HG03097 (cell line): Measurements from ENCODE around the gene CAPN7.

Source experiments
- ATAC-seq: cut with Tn5 transposase; IDR thresholded peaks from one replicate; pipeline ENCODE4 v1.9.1; 2021; ENCODE audit not compliant: unreplicated experiment, low FRiP score

CAPN7 gene

DNA sequence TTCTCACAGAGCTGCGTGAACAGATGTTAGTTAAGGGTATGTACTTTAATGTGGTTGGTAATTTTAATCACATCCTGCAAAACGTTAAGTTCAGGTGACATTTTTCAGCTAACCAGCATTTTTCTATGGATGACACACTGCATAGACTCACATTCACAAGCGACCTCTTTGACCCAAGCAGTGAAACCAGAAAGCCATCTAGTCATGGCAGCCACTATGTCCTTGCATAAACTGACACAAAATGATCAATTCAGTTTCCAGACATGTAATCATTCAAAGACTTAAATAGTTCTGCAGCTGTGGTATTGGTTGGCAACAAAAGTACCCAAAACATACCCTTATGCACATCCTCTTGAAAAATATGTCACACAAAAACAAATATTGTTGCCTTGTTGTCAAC is 7.4 kb upstream of the CAPN7 start:
- ATAC-seq = no peak

DNA sequence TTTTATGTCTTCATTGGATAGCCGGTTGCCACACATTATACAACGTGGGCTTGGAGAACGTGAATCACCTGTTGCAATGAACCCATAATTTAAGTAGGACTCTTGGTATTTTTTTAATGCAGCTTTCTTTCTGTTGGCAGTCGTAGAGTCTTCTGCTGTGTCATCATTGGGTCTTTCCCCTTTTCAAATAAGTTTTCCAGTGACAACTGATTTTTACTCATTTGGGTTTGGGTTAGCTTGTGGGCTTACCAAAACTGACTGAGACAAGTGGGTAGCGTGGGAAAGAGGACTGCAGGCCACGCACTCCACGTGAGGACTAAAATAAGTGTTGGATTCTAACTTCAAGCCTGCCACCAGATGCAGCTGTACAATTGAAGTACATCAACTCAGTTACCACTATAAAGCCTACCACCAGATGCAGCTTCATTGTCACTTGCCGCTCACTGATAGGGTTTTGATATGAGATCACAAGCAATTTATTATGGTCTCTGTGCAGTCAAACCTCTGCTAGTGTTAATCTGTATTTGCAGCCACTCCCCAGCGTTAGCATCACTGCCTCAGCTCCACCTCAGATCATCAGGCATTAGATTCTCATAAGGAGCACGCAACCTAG is 6.4 kb upstream of the CAPN7 start:
- no peak for ATAC-seq

DNA sequence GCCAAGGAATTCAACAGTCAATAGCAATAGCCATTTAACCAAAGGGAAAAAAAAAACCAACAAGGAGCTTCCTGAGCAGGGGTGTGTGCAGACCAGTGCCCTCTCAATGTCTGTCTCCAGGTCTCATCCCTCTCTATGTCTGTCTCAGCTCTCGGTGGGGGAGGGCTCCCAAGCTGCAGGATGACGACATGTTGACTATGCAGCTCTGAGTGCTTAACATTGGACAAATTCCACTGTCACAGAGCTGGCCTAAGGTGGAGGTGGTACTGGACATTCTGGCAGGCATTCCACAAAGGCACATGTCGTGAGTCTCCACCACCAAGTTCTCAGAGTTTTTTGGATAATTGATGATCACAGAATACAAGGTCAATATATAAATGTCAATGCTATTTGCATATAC is 2.0 kb upstream of the CAPN7 start:
- ATAC-seq = no peak

DNA sequence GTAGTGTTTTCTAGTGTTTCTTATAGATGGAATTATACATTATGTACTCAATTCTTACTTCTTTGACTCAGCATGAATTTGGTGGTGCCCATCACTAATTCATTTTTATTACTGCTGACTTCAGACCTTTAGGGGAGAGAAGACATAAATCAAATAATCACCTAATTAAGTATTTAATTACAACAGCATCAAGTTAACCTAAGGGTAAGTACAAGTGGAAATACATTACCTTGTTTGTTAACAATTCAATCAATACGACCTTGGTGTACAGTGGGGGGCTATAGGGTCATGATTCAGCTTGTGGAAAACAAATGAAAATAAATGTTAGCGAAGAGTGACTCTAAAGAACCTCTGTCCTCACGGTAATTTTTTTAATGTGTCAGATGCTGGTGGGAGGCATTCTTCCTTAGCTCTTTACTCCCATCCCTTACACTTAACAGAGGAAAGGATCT is 538 bp upstream of the CAPN7 start:
- no peak for ATAC-seq

DNA sequence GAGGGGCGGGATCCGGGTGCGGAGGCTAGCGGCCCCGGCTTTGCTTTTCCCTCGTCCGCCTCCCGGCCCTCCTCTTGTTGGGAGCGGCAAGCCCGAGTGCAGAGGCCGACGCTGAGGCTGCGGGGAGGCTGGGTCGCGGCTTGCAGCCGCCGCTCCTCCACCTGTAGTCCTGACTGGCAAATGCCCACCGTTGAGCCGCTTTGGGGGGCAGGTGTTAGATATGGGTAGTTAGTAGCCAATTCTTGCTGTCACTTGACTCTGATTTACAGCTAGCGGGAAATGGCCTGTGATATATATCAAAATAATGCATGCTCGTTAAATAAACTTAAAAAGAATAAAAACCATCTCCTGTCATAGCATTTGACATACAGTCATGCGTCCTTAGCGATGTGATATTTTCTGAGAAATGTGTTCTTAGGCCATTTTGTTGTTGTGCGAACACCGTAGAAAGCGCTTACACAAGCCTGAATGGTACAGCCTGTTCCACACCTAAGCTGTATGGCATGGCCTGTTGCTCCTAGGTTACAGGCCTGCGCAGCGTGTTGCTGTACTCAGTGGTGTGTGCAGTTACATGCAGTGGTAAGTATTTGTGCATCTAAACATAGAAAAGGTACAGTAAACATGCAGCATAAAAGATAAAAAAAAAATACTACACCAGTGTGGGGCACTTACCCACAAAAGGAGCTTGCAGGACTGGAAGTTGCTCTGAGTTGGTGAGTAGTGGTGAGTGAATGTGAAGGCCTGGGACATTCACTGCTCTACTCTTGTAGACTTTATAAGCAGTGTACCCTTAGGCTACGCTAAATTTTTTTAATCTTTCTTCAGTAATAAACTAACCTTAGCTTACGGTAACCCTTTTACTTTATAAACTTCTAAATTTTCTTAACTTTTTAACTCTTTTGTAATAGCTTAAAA is 873 bp downstream of the CAPN7 start:
- no peak for ATAC-seq

DNA sequence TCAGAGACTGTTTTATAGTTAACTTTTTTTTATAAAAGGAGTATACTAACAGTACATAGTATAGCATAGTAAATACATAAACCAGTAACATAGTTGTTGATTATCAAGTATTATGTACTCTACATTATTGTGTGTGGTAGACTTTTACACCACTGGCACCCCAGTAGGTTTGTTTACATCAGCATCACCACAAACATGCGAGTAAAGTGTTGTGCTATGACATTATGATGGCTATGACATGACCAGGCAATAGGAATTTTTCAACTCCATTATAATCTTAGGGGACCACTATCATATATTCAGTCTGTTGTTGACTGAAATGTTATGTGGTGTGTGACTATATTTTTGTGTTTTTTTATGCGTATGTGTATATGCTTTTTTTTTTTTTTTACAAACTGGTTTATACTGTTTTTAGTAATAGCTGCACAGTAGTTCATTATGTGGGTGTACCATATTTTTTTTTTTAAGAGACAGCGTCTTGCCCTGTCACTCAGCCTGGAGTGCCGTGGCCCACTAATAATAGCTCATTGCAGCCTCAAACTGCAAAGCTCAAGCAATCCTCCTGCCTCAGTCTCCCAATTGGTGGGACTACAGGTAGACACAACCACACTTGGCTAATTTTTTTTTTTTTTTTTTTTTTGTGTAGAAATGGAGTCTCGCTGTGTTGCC is 1.9 kb downstream of the CAPN7 start:
- ATAC-seq = no peak

DNA sequence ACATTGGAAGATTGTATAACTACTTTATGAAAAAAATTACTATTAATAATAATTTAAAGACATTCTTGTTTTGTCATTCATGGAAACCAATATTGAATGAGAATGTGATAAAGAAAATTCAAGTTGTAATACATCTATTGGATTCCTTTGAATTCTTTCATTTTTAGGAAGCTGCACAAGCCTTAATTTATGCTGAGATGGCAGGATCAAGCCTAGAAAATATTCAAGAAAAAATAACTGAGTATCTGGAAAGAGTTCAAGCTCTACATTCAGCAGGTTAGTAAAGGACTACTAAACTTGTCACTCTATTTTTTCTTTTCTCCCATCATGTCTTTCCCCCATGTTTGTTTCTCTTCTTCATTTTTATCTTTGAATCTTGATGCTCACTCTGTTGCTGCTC is 5.9 kb downstream of the CAPN7 start:
- ATAC-seq = no peak

DNA sequence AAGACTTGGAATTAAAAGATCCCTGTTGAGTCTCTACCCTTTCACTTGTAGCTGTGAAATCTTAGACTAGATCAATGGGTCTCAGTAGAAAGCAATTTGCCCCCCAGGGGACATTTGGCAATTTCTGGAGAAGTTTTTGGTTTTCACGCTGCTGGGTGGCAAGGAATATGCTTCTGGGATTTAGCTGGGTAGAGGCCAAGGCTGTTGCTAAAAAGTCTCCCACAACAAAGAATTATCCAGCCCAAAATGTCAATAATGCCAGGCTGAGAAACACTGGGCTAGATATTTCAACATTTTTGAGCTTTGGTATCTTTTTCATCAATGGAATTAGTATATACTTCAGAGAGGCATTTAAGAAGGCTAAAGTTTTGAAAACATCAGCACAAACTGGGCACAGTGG is 8.7 kb downstream of the CAPN7 start:
- ATAC-seq = no peak

DNA sequence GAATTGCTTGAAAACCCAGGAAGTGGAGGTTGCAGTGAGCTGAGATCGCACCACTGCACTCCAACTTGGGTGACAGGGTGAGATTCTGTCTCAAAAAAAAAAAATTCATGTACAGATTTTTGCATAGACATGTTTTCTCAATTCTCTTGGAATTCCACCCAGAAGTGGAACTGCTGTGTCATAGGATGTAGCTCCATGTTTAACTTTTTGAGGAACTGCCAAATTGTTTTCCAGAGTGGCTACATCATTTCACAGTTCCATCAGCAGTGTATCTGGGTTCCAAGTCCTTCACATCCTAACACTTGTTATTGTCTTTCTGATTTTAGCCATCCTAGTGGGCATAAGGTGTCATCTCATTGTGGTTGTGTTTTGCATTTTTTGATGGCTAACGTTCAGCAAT is 9.9 kb downstream of the CAPN7 start:
- ATAC-seq = no peak

DNA sequence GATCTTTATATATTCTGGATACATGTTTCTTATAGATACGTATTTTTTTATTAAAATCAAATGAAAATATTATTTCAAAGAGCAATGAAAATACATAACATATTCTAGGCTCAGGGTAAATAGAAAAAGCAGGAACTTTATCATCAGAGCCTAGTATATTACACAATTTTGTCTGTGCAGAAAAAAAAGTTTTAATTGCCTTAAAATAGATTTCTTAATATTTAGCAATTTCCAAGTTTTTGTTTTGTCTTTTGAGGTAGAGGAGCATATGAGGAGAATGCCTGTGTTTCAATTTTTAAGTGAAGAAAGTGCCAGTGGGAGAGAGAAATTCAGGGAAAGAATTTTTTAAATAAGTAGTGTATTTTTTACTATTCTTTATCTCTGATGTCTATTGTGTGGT is 10.5 kb downstream of the CAPN7 start:
- no peak for ATAC-seq

DNA sequence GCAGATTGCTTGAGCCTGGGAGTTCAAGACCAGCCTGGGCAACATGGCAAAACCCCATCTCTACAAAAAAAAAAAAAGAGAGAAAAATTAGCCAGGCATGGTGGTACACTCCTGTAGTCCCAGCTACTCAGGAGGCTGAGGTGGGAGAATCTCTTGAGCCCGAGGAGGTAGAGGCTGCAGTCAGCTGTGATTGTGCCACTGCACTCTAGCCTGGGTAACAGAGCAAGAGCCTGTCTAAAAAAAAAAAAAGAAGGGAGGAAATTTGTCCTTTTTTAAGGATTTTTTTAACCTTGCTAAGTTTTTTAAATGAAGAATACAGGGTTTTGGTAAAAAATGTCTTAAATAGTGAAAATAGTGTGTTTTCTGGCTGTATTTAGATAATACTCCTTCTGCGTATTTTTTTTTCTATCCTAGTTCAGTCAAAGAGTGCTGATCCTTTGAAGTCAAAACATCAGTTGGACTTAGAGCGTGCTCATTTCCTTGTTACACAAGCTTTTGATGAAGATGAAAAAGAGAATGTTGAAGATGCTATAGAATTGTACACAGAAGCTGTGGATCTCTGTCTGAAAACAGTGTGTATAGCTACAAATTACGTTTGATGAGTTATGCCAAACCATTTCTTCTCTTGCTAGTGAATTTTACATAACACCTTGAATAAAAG is 11.1 kb downstream of the CAPN7 start:
- ATAC-seq = no peak

DNA sequence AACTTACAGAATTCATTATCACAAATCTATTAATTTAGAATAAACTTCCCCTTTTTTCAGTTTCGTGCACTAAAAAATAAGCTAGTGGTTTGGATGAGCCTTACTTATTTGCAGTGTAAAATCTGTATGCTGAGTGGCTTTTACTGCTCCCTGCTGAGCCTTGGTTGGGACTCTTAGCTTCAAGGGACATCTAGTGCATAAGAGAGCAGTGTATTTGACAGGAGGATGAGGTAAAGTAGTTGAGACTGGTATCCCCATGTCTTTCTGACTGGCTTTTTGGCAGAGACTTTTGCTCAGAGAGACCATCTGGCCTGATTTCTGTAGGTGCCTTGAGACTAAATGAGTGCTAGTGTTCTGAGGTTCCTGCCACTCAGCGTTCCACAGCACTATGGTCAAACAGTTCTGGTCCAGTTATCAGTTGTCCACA is 11.8 kb downstream of the CAPN7 start:
- no peak for ATAC-seq

DNA sequence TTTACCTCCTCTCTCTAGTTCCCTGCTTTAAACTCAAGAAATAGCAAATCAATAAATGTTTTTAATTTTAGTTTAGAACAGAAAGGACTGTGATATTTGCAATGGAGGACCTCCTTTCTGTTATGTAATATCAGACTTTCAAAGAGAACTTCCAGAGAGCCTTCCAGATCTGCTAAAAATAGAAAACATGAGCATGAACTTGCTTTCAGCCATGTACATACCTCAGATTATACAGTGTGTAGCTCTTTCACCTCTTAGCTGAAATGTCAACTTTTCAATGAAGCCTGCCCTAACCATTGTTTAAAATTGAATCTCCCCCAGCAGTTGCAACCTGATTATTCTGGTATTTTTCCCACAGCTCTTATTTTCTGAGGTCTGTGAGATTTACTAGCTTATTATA is 12.6 kb downstream of the CAPN7 start:
- no peak for ATAC-seq

DNA sequence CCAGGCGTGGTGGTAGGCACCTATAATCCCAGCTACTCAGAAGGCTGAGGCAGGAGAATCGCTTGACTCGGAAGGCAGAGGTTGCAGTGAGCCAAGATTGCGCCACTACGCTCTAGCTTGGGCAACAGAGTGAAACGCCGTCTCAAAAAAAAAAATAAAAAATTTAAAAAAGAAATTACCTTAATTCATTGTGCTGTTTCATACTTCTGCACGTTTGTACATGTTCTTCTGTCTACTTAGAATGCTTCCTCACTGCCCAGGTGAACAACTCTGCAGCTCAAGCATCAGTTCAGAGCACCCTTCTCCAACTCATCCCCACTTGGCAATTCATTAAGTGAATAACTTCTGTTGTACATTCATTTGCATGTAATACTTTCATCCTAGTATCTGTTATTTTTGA is 14.0 kb downstream of the CAPN7 start:
- ATAC-seq = no peak

DNA sequence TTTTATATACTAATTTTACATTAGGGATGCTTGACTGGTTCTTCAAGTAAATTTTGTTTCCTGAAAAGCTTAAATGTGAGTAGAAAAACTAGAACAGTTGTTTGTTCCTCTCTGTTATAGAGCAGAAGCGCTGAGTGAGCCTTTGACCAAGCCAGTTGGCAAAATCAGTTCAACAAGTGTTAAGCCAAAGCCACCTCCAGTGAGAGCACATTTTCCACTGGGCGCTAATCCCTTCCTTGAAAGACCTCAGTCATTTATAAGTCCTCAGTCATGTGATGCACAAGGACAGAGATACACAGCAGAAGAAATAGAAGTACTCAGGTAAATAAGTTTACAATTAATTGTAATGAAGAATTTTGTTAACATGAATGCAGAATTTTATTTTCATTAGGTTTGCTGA is 14.6 kb downstream of the CAPN7 start:
- ATAC-seq = no peak

DNA sequence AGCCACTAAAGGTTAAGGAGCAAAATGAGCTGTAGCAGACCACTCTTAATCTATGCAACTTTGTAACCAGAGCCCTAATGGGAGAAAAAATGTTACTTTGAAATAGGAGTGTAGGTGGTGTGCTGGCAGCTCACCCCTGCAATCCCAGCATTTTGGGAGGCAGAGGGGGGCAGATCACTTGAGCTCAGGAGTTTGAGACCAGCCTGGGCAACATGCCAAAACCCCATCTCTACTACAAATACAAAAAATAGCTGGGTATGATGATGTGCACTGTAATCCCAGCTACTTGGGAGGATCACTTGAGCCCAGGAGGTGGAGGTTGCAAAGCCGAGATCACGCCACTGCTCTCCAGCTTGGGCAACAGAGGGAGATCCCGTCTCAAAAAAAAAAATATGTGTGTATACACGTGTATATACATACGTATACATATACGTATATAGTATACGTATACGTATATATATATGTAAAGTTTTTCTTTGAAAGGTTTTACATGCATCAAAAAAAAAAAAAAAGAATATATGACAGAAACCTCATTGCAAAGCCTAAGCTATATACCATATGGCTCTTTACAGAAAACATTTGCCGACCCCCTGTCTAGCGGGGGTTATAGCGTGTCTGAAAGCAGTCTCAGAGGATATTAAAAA is 15.7 kb downstream of the CAPN7 start:
- no peak for ATAC-seq

DNA sequence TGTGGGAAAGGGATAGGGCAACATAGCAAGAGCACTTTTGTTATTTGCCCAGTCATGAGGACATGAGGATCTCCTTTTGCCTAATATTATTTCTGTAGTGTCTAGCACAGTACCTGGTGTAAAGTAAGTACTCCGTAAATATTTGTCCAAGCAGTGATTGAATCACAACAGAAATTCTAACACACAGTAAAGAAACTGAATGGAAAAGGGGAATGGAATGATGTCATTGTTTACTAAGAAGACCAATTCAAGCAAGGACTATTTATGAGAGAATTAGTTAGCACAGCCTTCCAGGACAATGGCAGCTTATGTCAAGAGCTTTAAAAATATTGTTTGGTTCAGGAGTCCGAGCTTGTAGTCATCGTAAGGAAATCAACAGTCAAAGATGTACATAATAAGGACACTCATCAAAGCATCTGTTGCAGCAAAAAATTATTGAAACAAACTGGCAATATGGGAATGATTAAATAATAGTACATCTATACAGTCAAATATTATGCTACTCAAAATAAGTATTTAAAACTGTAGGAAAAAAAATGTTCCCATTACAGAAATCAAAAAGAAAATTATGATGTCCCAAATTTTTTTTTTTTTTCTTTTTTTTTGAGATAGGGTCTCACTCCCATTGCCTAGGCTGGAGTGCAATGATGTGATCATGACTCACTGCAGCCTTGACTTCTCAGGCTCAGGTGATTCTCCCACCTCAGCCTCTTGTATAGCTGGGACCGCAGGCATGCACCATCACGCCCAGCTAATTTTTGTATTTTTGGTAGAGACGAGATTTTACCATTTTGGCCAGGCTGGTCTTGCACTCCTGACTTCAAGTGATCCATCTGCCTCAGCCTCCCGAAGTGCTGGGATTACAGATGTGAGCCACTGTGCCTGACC is 17.9 kb downstream of the CAPN7 start:
- no peak for ATAC-seq

DNA sequence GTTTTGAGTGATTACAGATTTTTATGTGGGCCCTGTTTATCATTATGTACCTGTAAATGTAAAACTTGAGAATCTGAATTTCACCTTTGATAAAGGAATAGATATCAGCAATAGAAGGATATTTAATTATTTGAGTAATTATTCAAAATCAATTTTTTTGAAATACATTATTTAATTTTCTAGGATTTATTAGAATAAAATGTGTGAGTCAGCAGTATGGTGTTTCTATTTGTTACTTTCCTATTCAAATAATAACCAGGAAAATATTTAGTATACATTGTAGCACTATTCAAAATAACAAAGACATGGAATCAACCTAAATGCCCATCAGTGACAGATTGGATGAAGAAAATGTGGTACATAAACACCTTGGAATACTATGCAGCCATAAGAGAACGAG is 22.1 kb downstream of the CAPN7 start:
- no peak for ATAC-seq

DNA sequence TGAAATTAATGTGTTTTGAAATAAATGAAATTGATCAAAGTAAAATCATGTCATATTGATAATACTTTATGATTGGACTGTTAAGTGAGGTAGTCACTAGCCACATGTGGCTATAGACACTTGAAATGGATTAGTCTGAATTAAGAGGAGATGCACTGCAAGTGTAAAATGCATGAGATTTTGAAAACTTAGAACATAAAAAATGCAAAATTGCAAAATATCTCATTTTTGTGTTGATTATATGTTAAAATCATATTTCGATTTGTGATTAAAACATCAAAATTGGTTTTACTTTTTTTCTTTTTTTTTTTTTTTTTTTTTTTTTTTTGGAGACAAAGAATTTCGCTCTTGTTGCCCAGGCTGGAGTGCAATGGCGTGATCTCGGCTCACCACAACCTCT is 23.2 kb downstream of the CAPN7 start:
- ATAC-seq = no peak

DNA sequence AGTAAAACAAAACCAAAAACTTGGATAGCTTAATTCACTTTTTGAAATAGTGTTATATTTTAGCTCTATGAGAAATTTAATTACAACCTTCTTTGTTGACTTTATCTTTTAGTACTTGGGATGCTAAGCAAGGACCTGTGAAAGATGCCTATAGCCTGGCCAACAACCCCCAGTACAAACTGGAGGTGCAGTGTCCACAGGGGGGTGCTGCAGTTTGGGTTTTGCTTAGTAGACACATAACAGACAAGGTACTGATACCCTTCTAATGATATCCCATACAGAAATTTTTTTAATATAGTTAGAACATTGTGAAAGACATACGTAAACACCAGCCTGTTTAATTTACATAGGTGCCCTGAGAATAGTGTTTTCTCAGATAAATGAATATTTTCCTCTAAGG is 35.3 kb downstream of the CAPN7 start:
- no peak for ATAC-seq
